ENCODE results near the gene EPO.

DNA sequence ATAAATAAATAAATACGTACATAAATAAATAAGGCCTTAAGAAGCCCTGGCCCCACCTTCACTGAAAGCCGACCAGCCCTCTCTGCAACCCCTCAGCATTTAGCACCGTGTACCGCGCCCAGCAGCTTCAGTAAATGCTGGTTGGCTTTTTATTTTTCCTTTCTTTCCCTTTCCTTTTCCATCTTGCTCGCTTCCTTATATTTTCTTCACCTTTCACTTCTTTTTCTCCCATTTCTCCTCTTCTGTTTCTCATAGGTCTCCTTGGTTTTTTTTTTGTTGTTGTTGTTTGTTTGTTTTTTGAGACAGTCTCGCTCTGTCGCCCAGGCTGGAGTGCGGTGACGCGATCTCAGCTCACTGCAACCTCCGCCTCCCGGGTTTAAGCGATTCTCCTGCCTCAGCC, 24.3 kb downstream of the EPO start:
- TF ChIP-seq EZH2 (IDR thresholded peaks at IDR 0.05; ENCODE audit: borderline replicate concordance, insufficient read depth, low read depth, low read length, poor library complexity, severe bottlenecking) (no peak), CTCF (IDR thresholded peaks at IDR 0.05) (no peak)
